Transverse colon (tissue), 4 donors: Measurements from ENCODE around the gene NDC80. TPM values are rescaled to one million over a fixed set of nuclear protein-coding genes. Genes with fewer than 3 reads are reported as not detected.

ENCODE experiments used
- DNase-seq: peaks from one replicate; pipeline ENCODE4 v3.0.0-alpha.2; 2019
- H3K27ac ChIP-seq, 4 donors: fragments of 200-600 bp; sonication (generic); 2 replicates each; pipeline ENCODE4 v1.5.1; 2016 to 2018; ENCODE audit warnings: inconsistent platforms in 4 of 4
- H3K27me3 ChIP-seq: fragments of 200-600 bp; sonication (generic); 2 replicates; pipeline ENCODE4 v1.5.1; 2017; ENCODE audit warnings: inconsistent platforms
- H3K36me3 ChIP-seq, 4 donors: fragments of 200-600 bp; sonication (generic); 2 replicates each; pipeline ENCODE4 v1.5.1; 2017 to 2019; ENCODE audit warnings: inconsistent platforms in 4 of 4
- H3K4me1 ChIP-seq, 4 donors: fragments of 200-600 bp; sonication (generic); 2 replicates each; pipeline ENCODE4 v1.5.1; 2017 to 2020; ENCODE audit warnings: inconsistent platforms in 4 of 4
- H3K4me3 ChIP-seq, 4 donors: fragments of 200-600 bp; sonication (generic); 1 replicate in 1 of 4; 2 replicates in 3 of 4; pipeline versions ENCODE4 v1.5.1 to v1.6.1; 2017 to 2019; ENCODE audit warnings: inconsistent platforms in 4 of 4
- H3K9me3 ChIP-seq, 2 donors: fragments of 200-600 bp; sonication (generic); 2 replicates each; pipeline ENCODE4 v1.5.1; 2017 to 2019; ENCODE audit warnings: inconsistent platforms in 2 of 2
- EP300 ChIP-seq: sonication (generic); formaldehyde crosslinking; IDR thresholded peaks from one replicate; pipeline ENCODE4 v1.6.1; 2017; ENCODE audit warnings: antibody characterized with exemption, low read depth
- POLR2A ChIP-seq: fragments of 450-650 bp; IDR thresholded peaks from one replicate; pipeline ENCODE4 v1.6.1; 2016; ENCODE audit warnings: antibody characterized with exemption, mild to moderate bottlenecking, moderate library complexity
- POLR2AphosphoS5 ChIP-seq, 3 donors: sonication (generic); formaldehyde crosslinking; IDR thresholded peaks; one replicate each; pipeline ENCODE4 v1.6.1; 2016; ENCODE audit warnings: antibody characterized with exemption in 3 of 3
- WGBS, 2 donors: methylation state at CpG; one replicate each; pipeline ENCODE4 v1.1.5; 2018; ENCODE audit warnings: low coverage in 1 of 2; 5-methylcytosine and 5-hydroxymethylcytosine counted together
- in situ Hi-C, 4 donors: fragments of 200-750 bp; cut with MboI; loops; one replicate each; pipeline versions ENCODE4 v1.15.0 to v1.15.1; 2017; ENCODE audit warnings: low sequenced_read_pairs in 3 of 4, low pct_ligation_motif_present in 1 of 4, low pct_unique_long_range_greater_than_20kb in 1 of 4
- intact Hi-C: fragments of 100-400 bp; cut with DNase I; formaldehyde crosslinking; loops from one replicate; pipeline ENCODE4 v1.15.1; 2023; ENCODE audit warnings: low total_unique reads
- total RNA-seq, 4 donors: library from RNA; depleted of rRNA; stranded (reverse); fragments of >200 nt; gene quantifications; one replicate each; pipeline ENCODE4 v1.1.0, GENCODE V29; 2016
- TF ChIP-seq, protein P1 (sequence below), 5 experiments: fragments of 200-600 bp in 3 of 5; fragments of 450-650 bp in 2 of 5; sonication (generic) in 3 of 5; IDR thresholded peaks; 1 replicate in 2 of 5; 2 replicates in 3 of 5; pipeline ENCODE4 v1.5.1; 2016 to 2017; ENCODE audit warnings: antibody characterized with exemption in 5 of 5, inconsistent platforms in 3 of 5, mild to moderate bottlenecking in 2 of 5, moderate library complexity in 1 of 5

NDC80 gene
- total RNA-seq, 4 donors from 2014 or later = 0.96 to 1.9 (median 1.6) TPM; not detected in 1

- Histone ChIP-seq H3K36me3 (no peaks in the 10 kb centered on the region), H3K4me3 (no peak overlapping the region), H3K4me1 (no peaks in the 10 kb centered on the region), H3K9me3 (no peaks in the 10 kb centered on the region), H3K27ac (no peak overlapping the region), H3K27me3 (no peaks in the 10 kb centered on the region)
- 72 to 75% methylated on average over 2 of the region's 2 CpGs for WGBS, 2 donors
- TF ChIP-seq, protein P1, sequence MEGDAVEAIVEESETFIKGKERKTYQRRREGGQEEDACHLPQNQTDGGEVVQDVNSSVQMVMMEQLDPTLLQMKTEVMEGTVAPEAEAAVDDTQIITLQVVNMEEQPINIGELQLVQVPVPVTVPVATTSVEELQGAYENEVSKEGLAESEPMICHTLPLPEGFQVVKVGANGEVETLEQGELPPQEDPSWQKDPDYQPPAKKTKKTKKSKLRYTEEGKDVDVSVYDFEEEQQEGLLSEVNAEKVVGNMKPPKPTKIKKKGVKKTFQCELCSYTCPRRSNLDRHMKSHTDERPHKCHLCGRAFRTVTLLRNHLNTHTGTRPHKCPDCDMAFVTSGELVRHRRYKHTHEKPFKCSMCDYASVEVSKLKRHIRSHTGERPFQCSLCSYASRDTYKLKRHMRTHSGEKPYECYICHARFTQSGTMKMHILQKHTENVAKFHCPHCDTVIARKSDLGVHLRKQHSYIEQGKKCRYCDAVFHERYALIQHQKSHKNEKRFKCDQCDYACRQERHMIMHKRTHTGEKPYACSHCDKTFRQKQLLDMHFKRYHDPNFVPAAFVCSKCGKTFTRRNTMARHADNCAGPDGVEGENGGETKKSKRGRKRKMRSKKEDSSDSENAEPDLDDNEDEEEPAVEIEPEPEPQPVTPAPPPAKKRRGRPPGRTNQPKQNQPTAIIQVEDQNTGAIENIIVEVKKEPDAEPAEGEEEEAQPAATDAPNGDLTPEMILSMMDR (IDR thresholded peaks at IDR 0.05) = no peak
- TF ChIP-seq EP300 = no peak
- no peak for TF ChIP-seq POLR2AphosphoS5 (IDR thresholded peaks at IDR 0.05)
- TF ChIP-seq POLR2A = no peak
- intact Hi-C loops = loop anchor here (10.0 kb wide), 1 partner anchor 210 kb away; no protein-coding TSS in a partner anchor
- no peak for DNase-seq
- in situ Hi-C loops = loop anchor here in 3 of 4 donors (10.0 to 25.0 kb wide), 5 partner anchors 208 to 1683 kb away; no protein-coding TSS in a partner anchor
These were observed 26.2 kb upstream of the NDC80 start for GRCh38 chr18:2545155-2545554.

- TF ChIP-seq POLR2AphosphoS5 (IDR thresholded peaks at IDR 0.05) (no peak), POLR2A (no peak), EP300 (no peak)
- TF ChIP-seq, protein P1 (IDR thresholded peaks at IDR 0.05) = peak; percentile 48 to 61 (median 52)
- DNase-seq = no peak
- WGBS, 2 donors = 53% methylated on average over 4 of the region's 4 CpGs
- Histone ChIP-seq H3K36me3 (no peaks in the 10 kb centered on the region), H3K4me1 (no peaks in the 10 kb centered on the region), H3K27me3 (no peaks in the 10 kb centered on the region), H3K4me3 (no peak overlapping the region), H3K9me3 (no peaks in the 10 kb centered on the region), H3K27ac (no peak overlapping the region)
- intact Hi-C loops (loop anchor here (10.0 kb wide), 1 partner anchor 213 kb away; no protein-coding TSS in a partner anchor), in situ Hi-C loops (loop anchor here in 3 of 4 donors (10.0 to 25.0 kb wide), 5 partner anchors 210 to 1685 kb away; no protein-coding TSS in a partner anchor)
These were observed 23.8 kb upstream of the NDC80 start for GRCh38 chr18:2547477-2548087.

DNA sequence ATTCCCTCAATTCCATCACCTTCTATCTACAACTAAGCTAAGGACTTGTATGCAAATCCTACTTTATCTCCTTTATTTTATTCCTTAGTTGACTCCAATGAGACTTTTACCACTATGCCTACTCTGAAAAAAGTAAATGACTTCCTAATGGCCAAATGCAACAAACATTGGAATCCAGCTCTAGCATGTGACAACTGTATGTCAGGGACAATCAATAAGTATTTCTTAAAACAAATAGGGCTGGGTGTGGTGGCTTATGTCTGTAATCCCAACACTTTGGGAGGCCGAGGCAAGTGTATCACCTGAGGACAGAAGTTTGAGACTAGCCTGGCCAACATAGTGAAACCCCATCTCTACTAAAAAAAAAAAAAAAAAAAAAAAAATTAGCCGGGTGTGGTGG, 21.9 kb upstream of the NDC80 start:
- Histone ChIP-seq H3K4me3 (no peak overlapping the region), H3K36me3 (no peaks in the 10 kb centered on the region), H3K9me3 (no peaks in the 10 kb centered on the region), H3K27me3 (no peaks in the 10 kb centered on the region), H3K4me1 (no peaks in the 10 kb centered on the region), H3K27ac (no peak overlapping the region)
- no peak for TF ChIP-seq POLR2AphosphoS5 (IDR thresholded peaks at IDR 0.05)
- TF ChIP-seq, protein P1 (IDR thresholded peaks at IDR 0.05) = no peak
- no peak for TF ChIP-seq POLR2A
- no peak for TF ChIP-seq EP300
- intact Hi-C loops = loop anchor here (10.0 kb wide), 1 partner anchor 215 kb away; no protein-coding TSS in a partner anchor
- no peak for DNase-seq
- 94 to 100% methylated on average over 1 to 2 of the region's 2 CpGs for WGBS, 2 donors
- in situ Hi-C loops = loop anchor here in 3 of 4 donors (10.0 to 25.0 kb wide), 5 partner anchors 212 to 1687 kb away; no protein-coding TSS in a partner anchor

GRCh38 chr18:2551425-2551824, 19.9 kb upstream of the NDC80 start:
- intact Hi-C loops = no loop called here
- in situ Hi-C loops = loop anchor here in 1 of 4 donors (25.0 kb wide), 1 partner anchor 1689 kb away; no protein-coding TSS in a partner anchor
- no peak for DNase-seq
- H3K9me3 ChIP-seq = no peaks in the 10 kb centered on the region
- 84 to 89% methylated on average over 3 of the region's 3 CpGs for WGBS, 2 donors
- TF ChIP-seq POLR2A (no peak), EP300 (no peak), POLR2AphosphoS5 (IDR thresholded peaks at IDR 0.05) (no peak)
- TF ChIP-seq, protein P1 (IDR thresholded peaks at IDR 0.05) = no peak
- H3K27me3 ChIP-seq = no peaks in the 10 kb centered on the region
- H3K4me1 ChIP-seq = no peaks in the 10 kb centered on the region
- no peaks in the 10 kb centered on the region for H3K36me3 ChIP-seq
- no peak overlapping the region for H3K4me3 ChIP-seq
- H3K27ac ChIP-seq = no peak overlapping the region
